Ishikawa (cell line): ENCODE measurements around the gene UNC5B.

Experiments
- CEBPB ChIP-seq: IDR thresholded peaks from 2 replicates; pipeline ENCODE4 v1.6.1; 2012
- FOXM1 ChIP-seq: IDR thresholded peaks from 2 replicates; pipeline ENCODE4 v1.6.1; 2012; ENCODE audit warnings: low read depth, borderline replicate concordance
- MAX ChIP-seq: IDR thresholded peaks from 2 replicates; pipeline ENCODE4 v1.6.1; 2012
- RAD21 ChIP-seq: IDR thresholded peaks from 2 replicates; pipeline ENCODE4 v1.6.1; 2012; ENCODE audit warnings: low read depth
- TAF1 ChIP-seq: IDR thresholded peaks from 2 replicates; pipeline ENCODE4 v1.6.1; 2012; ENCODE audit warnings: low read depth, mild to moderate bottlenecking
- TEAD4 ChIP-seq: IDR thresholded peaks from 2 replicates; pipeline ENCODE4 v1.6.1; 2012
- YY1 ChIP-seq: IDR thresholded peaks from 2 replicates; pipeline ENCODE4 v1.6.1; 2012; ENCODE audit warnings: low read depth
- ZBTB7A ChIP-seq: IDR thresholded peaks from 2 replicates; pipeline ENCODE4 v1.6.1; 2012; ENCODE audit warnings: low read depth
- TF ChIP-seq, protein P1 (sequence below): IDR thresholded peaks from 2 replicates; pipeline ENCODE4 v1.6.1; 2012

DNA sequence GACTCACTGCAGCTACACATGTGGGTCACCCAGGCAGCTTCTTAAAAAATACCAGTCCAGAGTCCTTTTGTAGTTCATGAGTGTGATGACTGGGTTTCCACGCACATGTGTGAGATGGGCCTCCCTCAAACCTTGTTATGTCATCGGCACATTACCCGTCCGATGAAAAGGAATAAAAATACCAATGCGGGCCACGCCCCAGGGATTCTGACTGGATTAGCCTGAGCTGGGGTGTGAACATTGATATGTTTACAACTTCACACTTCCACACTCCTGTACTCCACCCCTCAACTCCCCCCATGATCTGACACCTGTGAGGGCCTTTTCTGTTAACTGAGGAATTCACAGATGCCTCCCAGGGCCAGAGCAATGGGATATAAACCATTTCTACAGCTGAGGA lies 112.9 kb downstream of the UNC5B start:
- TF ChIP-seq TEAD4 (no peak), TAF1 (no peak), CEBPB (no peak), YY1 (no peak), RAD21 (no peak), MAX (no peak), ZBTB7A (no peak), FOXM1 (no peak)
- TF ChIP-seq, protein P1, sequence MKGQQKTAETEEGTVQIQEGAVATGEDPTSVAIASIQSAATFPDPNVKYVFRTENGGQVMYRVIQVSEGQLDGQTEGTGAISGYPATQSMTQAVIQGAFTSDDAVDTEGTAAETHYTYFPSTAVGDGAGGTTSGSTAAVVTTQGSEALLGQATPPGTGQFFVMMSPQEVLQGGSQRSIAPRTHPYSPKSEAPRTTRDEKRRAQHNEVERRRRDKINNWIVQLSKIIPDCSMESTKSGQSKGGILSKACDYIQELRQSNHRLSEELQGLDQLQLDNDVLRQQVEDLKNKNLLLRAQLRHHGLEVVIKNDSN = no peak
